GM12801 (cell line): ENCODE results near the gene SRGN.

Experiments
- TF ChIP-seq, protein P1 (sequence below): IDR thresholded peaks from one replicate; pipeline ENCODE4 v1.5.1; 2011; ENCODE audit warnings: control low read depth; ENCODE audit not compliant: insufficient read length; ENCODE audit errors: extremely low read depth

Gene SRGN

DNA sequence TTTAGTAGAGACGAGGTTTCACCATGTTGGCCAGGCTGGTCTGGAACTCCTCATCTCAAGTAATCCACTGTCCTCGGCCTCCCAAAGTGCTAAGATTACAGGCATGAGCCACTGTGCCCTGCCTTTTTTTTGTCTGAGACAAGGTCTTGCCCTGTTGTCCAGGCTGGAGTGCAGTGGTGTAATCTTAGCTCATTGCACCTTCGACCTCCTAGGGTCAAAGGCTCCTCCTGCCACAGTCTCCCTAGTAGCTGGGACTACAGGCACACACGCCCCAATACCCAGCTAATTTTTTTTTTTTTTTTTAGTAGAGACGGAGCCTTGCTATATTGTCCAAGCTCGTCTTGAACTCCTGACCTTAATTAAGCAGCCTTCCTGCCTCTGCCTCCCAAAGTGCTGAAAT is 65.3 kb downstream of the SRGN start:
- TF ChIP-seq, protein P1, sequence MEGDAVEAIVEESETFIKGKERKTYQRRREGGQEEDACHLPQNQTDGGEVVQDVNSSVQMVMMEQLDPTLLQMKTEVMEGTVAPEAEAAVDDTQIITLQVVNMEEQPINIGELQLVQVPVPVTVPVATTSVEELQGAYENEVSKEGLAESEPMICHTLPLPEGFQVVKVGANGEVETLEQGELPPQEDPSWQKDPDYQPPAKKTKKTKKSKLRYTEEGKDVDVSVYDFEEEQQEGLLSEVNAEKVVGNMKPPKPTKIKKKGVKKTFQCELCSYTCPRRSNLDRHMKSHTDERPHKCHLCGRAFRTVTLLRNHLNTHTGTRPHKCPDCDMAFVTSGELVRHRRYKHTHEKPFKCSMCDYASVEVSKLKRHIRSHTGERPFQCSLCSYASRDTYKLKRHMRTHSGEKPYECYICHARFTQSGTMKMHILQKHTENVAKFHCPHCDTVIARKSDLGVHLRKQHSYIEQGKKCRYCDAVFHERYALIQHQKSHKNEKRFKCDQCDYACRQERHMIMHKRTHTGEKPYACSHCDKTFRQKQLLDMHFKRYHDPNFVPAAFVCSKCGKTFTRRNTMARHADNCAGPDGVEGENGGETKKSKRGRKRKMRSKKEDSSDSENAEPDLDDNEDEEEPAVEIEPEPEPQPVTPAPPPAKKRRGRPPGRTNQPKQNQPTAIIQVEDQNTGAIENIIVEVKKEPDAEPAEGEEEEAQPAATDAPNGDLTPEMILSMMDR = no peak
